ENCODE results near the gene RAI1.

Gene RAI1

DNA sequence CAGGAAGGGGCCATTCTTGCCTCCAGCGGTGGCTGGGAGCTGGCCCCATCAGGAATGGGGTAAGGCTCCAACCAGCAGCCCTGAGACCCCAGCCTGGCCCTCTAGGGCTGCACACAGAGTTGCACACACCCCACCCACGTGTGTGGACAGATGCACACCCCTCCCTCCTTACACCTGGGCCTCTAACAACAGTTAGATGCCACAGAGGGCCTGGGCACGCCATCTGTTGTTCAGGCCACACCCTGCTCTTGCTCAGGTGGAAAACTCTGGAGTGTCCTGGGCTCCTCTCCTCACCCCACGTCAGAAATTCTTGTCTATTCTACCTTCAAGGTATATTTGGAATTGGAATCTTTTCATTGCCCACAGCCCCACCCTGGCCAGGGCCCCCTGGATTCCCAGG lies 13.3 kb upstream of the RAI1 start:
- ATAC-seq: no peak
- no peak for TF ChIP-seq PPARA (CRISPR knock-in tag; IDR thresholded peaks at IDR 0.05; ENCODE audit: borderline replicate concordance)
- no peak for TF ChIP-seq ZFP3 (CRISPR knock-in tag; IDR thresholded peaks at IDR 0.05)
- no peak for TF ChIP-seq OSR1 (CRISPR knock-in tag; IDR thresholded peaks at IDR 0.05)
- TF ChIP-seq ESRRG (CRISPR knock-in tag; IDR thresholded peaks at IDR 0.05): no peak
- TF ChIP-seq ISL1 (CRISPR knock-in tag; IDR thresholded peaks at IDR 0.05): no peak
- TF ChIP-seq, protein P1, sequence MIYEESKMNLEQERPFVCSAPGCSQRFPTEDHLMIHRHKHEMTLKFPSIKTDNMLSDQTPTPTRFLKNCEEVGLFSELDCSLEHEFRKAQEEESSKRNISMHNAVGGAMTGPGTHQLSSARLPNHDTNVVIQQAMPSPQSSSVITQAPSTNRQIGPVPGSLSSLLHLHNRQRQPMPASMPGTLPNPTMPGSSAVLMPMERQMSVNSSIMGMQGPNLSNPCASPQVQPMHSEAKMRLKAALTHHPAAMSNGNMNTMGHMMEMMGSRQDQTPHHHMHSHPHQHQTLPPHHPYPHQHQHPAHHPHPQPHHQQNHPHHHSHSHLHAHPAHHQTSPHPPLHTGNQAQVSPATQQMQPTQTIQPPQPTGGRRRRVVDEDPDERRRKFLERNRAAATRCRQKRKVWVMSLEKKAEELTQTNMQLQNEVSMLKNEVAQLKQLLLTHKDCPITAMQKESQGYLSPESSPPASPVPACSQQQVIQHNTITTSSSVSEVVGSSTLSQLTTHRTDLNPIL (CRISPR knock-in tag; IDR thresholded peaks at IDR 0.05; ENCODE audit: low read depth): no peak
- no peak for TF ChIP-seq SNAI2 (CRISPR knock-in tag; IDR thresholded peaks at IDR 0.05)
- TF ChIP-seq, protein P2, sequence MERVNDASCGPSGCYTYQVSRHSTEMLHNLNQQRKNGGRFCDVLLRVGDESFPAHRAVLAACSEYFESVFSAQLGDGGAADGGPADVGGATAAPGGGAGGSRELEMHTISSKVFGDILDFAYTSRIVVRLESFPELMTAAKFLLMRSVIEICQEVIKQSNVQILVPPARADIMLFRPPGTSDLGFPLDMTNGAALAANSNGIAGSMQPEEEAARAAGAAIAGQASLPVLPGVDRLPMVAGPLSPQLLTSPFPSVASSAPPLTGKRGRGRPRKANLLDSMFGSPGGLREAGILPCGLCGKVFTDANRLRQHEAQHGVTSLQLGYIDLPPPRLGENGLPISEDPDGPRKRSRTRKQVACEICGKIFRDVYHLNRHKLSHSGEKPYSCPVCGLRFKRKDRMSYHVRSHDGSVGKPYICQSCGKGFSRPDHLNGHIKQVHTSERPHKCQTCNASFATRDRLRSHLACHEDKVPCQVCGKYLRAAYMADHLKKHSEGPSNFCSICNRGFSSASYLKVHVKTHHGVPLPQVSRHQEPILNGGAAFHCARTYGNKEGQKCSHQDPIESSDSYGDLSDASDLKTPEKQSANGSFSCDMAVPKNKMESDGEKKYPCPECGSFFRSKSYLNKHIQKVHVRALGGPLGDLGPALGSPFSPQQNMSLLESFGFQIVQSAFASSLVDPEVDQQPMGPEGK (CRISPR knock-in tag; IDR thresholded peaks at IDR 0.05; ENCODE audit: borderline replicate concordance): no peak
- TF ChIP-seq, protein P3, sequence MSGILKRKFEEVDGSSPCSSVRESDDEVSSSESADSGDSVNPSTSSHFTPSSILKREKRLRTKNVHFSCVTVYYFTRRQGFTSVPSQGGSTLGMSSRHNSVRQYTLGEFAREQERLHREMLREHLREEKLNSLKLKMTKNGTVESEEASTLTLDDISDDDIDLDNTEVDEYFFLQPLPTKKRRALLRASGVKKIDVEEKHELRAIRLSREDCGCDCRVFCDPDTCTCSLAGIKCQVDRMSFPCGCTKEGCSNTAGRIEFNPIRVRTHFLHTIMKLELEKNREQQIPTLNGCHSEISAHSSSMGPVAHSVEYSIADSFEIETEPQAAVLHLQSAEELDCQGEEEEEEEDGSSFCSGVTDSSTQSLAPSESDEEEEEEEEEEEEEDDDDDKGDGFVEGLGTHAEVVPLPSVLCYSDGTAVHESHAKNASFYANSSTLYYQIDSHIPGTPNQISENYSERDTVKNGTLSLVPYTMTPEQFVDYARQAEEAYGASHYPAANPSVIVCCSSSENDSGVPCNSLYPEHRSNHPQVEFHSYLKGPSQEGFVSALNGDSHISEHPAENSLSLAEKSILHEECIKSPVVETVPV (CRISPR knock-in tag; IDR thresholded peaks at IDR 0.05): no peak
- TF ChIP-seq CSDC2 (CRISPR knock-in tag; IDR thresholded peaks at IDR 0.05): no peak
- TF ChIP-seq ZC3H10 (CRISPR knock-in tag; IDR thresholded peaks at IDR 0.05): no peak
- TF ChIP-seq ZNF8 (CRISPR knock-in tag; IDR thresholded peaks at IDR 0.05): no peak
- TF ChIP-seq TOX (CRISPR knock-in tag; IDR thresholded peaks at IDR 0.05; ENCODE audit: borderline replicate concordance): no peak
- no peak for TF ChIP-seq ARNTL (CRISPR knock-in tag; IDR thresholded peaks at IDR 0.05; ENCODE audit: borderline replicate concordance, low read depth)

GRCh38 chr17:17668358-17668757 lies 12.9 kb upstream of the RAI1 start:
- TF ChIP-seq ARNTL (CRISPR knock-in tag; IDR thresholded peaks at IDR 0.05; ENCODE audit: borderline replicate concordance, low read depth) (no peak), GLIS3 (CRISPR knock-in tag; IDR thresholded peaks at IDR 0.05) (no peak), ZFP3 (CRISPR knock-in tag; IDR thresholded peaks at IDR 0.05) (no peak), ZNF565 (CRISPR knock-in tag; conservative IDR thresholded peaks at IDR 0.05; ENCODE audit: low read depth) (no peak), BACH2 (CRISPR knock-in tag; IDR thresholded peaks at IDR 0.05; ENCODE audit: borderline replicate concordance) (no peak), ZNF70 (CRISPR knock-in tag; IDR thresholded peaks at IDR 0.05) (no peak), TSHZ2 (CRISPR knock-in tag; IDR thresholded peaks at IDR 0.05) (no peak)
- TF ChIP-seq, protein P2 (CRISPR knock-in tag; IDR thresholded peaks at IDR 0.05; ENCODE audit: borderline replicate concordance): no peak
- TF ChIP-seq, protein P1 (CRISPR knock-in tag; IDR thresholded peaks at IDR 0.05; ENCODE audit: low read depth): no peak
- no peak for ATAC-seq

All from SK-N-SH treated with all-trans-retinoic acid at 6 μM for 48 hours (cell line).